Fibroblast of skin of right quadriceps (primary cell): Measurements from ENCODE around the gene TEKT2.
A peak's percentile ranks its signal among the peaks of the same experiment; 100 is the strongest.

ENCODE experiments used
- DNase-seq: peaks from one replicate; pipeline ENCODE4 v3.0.0-alpha.2; 2013

TEKT2 gene

GRCh38 chr1:36083635-36084496 is at the start of gene TEKT2:
TSS of gene TEKT2 (plus strand) at chr1:36084094. CDS start at chr1:36084922, 828 bp downstream.
- DNase-seq = peak; percentile 53

- peak; percentile 62 for DNase-seq
Observed at GRCh38 chr1:36034692-36035091, 49.2 kb upstream of the TEKT2 start.

GRCh38 chr1:36035154-36035553 is 48.7 kb upstream of the TEKT2 start:
- no peak for DNase-seq

- DNase-seq = no peak
Observed at GRCh38 chr1:36040238-36040637, 43.7 kb upstream of the TEKT2 start.

- DNase-seq = no peak
Observed at GRCh38 chr1:36051821-36052220, 32.1 kb upstream of the TEKT2 start.

- no peak for DNase-seq
Observed at GRCh38 chr1:36053978-36054377, 29.9 kb upstream of the TEKT2 start.

GRCh38 chr1:36055706-36056105 is 28.2 kb upstream of the TEKT2 start:
- DNase-seq = no peak

GRCh38 chr1:36062315-36062714 is 21.6 kb upstream of the TEKT2 start:
- DNase-seq = no peak

- DNase-seq = no peak
Observed at GRCh38 chr1:36067871-36068270, 16.0 kb upstream of the TEKT2 start.

GRCh38 chr1:36068866-36069265 is 15.0 kb upstream of the TEKT2 start:
- no peak for DNase-seq

- no peak for DNase-seq
Observed at GRCh38 chr1:36070349-36070748, 13.5 kb upstream of the TEKT2 start.

- no peak for DNase-seq
Observed at GRCh38 chr1:36076979-36077573, 6.8 kb upstream of the TEKT2 start.

- no peak for DNase-seq
Observed at GRCh38 chr1:36080236-36080635, 3.7 kb upstream of the TEKT2 start.

GRCh38 chr1:36080801-36081200 is 3.1 kb upstream of the TEKT2 start:
- no peak for DNase-seq

GRCh38 chr1:36081926-36082485 is 1.9 kb upstream of the TEKT2 start:
- no peak for DNase-seq

- no peak for DNase-seq
Observed at GRCh38 chr1:36083219-36083618, 675 bp upstream of the TEKT2 start.

- DNase-seq = no peak
Observed at GRCh38 chr1:36084497-36085115, 712 bp downstream of the TEKT2 start.

GRCh38 chr1:36085126-36085525 is 1.2 kb downstream of the TEKT2 start:
- DNase-seq = no peak

- no peak for DNase-seq
Observed at GRCh38 chr1:36085686-36086526, 2.0 kb downstream of the TEKT2 start.

- DNase-seq = no peak
Observed at GRCh38 chr1:36086529-36087232, 2.8 kb downstream of the TEKT2 start.

GRCh38 chr1:36087233-36088123 is 3.6 kb downstream of the TEKT2 start:
- DNase-seq = no peak
